HG03066 (cell line): ENCODE data around the gene ZMAT3.
A peak's percentile ranks its signal among the peaks of the same experiment; 100 is the strongest.
"Not testable (repeated sequence)": the region's sequence is repeated elsewhere in the genome, so short reads cannot be mapped to it uniquely, and the experiment has no call there.

ENCODE experiments used
- ATAC-seq: cut with Tn5 transposase; IDR thresholded peaks from one replicate; pipeline ENCODE4 v1.9.1; 2021; ENCODE audit warnings: low read depth; ENCODE audit not compliant: unreplicated experiment

The ZMAT3 gene

DNA sequence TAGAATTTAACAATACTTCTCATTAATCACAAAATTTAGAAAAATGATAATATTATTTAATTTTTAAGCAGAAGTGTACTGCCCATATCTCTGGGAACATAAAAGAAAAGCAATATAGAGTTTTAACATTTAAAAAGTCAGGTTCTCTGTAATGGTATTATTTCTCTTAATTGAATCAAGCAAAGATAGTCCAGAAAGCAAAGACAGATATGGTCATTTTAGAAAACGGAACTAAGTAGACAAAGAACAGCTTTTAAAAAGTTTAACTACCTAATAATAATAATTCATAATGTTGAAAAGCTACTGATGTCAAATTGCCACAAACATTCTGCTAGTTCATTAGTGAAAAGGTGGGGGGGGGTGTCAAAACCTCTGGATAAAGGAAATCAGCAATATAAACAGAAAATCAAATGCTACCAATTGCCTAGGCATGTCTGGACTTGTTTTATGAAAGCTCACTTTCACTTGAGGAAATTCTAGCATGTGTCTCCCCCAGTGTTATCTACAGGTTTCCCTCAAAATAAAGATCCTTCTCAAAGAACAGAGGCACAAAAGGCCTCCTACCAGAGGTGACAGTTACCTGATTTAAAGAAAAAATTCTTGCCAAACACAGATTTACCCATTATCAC, 1.7 kb downstream of the ZMAT3 start:
- no peak for ATAC-seq

DNA sequence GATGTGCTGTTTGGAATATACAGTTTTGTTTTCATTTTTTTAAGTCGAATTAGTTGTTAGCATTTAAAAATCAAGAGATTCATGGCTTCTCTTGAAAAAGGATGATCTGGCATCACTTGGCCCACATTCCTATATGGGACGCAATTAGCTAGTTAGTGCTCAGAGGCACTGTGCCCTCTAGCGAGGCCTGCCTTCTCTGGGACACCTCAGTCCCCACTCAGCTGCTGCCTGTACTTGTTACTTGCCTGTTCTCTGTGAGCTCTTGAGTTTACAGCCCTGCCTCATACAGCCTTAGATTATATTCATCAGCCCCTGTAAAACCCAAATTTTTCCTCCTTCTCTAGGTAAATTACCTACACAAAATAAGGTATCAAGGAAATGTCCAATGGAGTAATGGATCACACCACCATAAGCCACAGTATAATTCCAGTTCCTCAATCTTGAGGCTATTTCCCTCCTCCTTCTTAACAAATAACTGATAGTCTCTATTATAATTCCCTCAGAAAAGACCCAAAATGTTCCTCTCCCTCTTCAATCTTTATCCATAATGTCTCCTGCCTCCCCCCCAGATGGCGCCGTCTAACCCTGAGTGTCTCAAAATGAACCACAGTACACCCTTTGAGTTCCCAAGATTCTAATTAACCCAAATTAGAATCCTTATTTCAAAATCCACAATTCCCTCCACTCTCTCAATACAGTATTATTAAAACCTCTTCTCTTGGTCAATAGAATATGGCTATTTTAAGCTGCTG, 2.7 kb downstream of the ZMAT3 start:
- ATAC-seq: no peak

GRCh38 chr3:179067839-179068238, 3.8 kb downstream of the ZMAT3 start:
- no peak for ATAC-seq

- no peak for ATAC-seq
These were observed 4.3 kb downstream of the ZMAT3 start for GRCh38 chr3:179067291-179067690.

DNA sequence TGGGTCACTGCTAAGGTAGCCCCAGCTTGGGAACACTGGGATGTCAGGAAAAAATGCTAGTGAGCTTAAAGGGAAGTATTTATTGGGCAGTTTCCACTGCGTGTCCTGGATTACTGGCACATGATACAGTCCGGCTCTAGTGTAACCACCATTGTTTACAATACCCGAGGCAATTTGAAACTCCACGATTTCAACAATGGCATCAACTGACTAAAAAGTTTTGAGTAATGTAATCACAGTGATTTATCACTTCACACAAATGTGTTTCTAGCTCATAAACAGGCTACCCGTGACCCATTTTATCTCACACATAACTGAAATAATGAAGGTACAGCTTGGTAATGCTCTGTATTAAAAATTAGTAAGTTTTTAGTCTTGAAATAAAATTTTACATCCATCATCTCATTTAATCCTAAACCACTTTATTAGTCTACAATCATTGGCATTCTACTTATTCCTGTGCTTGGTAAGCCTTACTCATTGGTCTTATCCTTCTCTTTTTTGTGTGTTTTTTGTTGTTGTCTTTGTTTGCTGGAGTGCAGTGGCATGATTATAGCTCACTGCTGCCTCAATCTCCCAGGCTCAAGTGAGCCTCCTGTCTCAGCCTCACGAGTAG, 7.6 kb downstream of the ZMAT3 start:
- no peak for ATAC-seq

DNA sequence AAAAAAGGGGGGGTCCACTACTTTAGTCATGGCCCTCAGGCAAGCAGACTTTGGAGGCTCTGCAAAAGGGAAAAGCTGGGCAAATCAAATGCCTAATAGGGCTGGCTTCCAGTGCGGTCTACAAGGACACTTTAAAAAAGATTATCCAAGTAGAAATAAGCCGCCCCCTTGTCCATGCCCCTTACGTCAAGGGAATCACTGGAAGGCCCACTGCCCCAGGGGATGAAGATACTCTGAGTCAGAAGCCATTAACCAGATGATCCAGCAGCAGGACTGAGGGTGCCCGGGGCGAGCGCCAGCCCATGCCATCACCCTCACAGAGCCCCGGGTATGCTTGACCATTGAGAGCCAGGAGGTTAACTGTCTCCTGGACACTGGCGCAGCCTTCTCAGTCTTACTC, 15.3 kb downstream of the ZMAT3 start:
- ATAC-seq: no peak

DNA sequence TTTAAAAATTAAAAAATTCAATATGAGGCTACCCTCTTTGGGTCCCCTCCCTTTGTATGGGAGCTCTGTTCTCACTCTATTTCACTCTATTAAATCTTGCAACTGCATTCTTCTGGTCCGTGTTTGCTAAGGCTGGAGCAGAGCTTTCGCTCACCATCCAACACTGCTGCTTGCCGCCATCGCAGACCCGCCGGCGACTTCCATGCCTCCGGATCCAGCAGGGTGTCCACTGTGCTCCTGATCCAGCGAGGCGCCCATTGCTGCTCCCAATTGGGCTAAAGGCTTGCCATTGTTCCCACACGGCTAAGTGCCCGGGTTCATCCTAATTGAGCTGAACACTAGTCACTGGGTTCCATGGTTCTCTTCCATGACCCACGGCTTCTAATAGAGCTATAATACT, 17.0 kb downstream of the ZMAT3 start:
- not testable (repeated sequence) for ATAC-seq

- peak; percentile 77 for ATAC-seq
These were observed 24.9 kb downstream of the ZMAT3 start for GRCh38 chr3:179046497-179047353.

- peak; percentile 45 for ATAC-seq
These were observed 25.7 kb downstream of the ZMAT3 start for GRCh38 chr3:179045719-179046402.

DNA sequence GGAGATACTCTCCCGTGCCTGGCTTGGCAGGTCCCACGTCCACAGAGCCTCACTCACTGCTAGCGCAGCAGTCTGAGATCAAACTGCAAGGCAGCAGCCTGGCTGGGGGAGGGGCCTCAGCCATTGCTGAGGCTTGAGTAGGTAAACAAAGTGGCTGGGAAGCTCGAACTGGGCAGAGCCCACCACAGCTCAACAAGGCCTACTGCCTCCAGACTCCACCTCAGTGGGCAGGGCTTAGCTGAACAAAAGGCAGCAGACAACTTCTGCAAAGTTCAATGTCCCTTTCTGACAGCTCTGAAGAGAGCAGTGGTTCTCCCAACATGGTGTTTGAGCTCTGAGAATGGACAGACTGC, 32.7 kb downstream of the ZMAT3 start:
- not testable (repeated sequence) for ATAC-seq

GRCh38 chr3:179038216-179038898, 33.3 kb downstream of the ZMAT3 start:
- ATAC-seq: no peak

DNA sequence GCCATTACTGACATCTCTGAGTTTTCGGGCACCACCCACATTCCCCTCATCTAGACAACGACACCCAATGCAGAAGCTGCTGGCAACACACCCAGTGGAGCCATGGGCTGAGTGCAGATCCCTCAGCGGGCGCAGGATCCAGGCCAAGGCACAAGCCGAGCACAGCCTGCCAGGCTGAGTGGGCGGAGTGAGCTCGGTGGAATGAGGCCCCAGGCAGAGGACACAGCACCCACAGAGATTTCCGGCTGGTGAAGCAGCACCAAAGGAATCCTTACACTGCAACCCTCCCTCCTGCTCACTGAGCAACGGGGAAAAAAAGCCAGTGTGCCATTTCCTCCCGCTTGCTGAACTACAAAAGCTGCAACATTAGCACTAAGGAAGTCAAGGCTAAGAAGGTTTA, 34.3 kb downstream of the ZMAT3 start:
- ATAC-seq: no peak

GRCh38 chr3:179036626-179037300, 34.8 kb downstream of the ZMAT3 start:
- no peak for ATAC-seq

DNA sequence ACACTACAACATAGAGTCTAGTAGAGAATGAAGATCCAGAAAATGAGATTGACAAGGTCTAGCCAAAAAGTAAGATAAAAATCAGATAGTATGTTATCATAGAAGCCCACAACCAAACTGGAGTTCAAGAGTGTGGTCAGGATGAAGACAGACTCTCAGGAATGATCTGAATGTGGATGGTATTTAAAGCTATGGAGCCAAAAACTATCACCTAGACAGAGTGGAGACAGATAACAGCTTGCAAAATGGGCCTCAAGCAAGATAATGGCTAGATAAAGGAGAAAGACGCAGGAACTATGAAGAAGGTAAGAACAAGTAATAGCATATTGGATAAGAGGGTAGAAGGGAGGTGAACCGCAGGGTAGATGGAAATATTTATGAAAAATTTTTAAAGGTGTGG, 35.4 kb downstream of the ZMAT3 start:
- no peak for ATAC-seq

GRCh38 chr3:179035232-179035631, 36.4 kb downstream of the ZMAT3 start:
- no peak for ATAC-seq

DNA sequence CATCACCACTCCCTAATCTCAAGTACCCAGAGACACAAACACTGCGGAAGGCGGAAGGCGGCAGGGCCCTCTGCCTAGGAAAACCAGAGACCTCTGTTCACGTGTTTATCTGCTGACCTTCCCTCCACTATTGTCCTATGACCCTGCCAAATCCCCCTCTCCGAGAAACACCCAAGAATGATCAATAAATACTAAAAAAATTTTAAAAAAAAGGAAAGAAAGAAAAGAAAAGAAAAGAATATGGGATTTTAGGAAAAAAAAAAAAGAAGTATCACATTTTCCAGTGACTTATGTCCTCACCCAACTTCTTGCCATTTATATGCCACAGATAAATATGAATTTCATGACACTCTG, 38.3 kb downstream of the ZMAT3 start:
- not testable (repeated sequence) for ATAC-seq

DNA sequence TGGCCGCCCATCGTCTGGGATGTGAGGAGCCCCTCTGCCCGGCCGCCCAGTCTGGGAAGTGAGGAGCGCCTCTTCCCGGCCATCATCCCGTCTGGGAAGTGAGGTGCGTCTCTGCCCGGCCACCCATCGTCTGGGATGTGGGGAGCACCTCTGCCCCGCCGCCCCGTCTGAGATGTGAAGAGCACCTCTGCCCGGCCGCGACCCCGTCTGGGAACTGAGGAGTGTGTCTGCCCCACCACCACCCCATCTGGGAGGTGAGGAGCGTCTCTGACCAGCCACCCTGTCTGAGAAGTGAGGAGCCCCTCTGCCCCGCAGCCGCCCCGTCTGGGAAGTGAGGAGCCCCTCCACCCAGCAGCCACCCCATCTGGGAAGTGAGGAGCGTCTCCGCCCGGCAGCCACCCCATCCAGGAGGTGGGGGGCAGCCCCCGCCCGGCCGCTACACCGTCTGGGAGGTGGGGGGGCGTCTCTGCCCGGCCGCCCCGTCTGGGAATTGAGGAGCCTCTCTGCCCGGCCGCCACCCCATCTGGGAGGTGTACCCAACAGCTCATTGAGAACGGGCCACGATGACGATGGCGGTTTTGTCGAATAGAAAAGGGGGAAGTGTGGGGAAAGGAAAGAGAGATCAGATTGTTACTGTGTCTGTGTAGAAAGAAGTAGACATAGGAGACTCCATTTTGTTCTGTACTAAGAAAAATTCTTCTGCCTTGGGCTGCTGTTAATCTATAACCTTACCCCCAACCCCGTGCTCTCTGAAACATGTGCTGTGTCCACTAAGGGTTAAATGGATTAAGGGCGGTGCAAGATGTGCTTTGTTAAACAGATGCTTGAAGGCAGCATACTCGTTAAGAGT, 38.9 kb downstream of the ZMAT3 start:
- not testable (repeated sequence) for ATAC-seq

GRCh38 chr3:179029096-179029495, 42.5 kb downstream of the ZMAT3 start:
- ATAC-seq: no peak

- ATAC-seq: no peak
These were observed 43.2 kb downstream of the ZMAT3 start for GRCh38 chr3:179028408-179028807.
